Natural killer cell (primary cell): ENCODE results near the gene HSD17B3. TPM values are rescaled to one million over a fixed set of nuclear protein-coding genes. Genes with fewer than 3 reads are reported as not detected.

Source experiments
- ATAC-seq, 3 donors: fragments of 150-1000 bp in 2 of 3; fragments of 200-7000 bp in 1 of 3; cut with Tn5 transposase; 1 replicate in 1 of 3; 2 replicates in 2 of 3; pipeline ENCODE4 v1.10.0; 2021; ENCODE audit warnings: mild to moderate bottlenecking in 2 of 3, moderate library complexity in 2 of 3
- DNase-seq, 2 donors: peaks; one replicate each; pipeline versions ENCODE4 v3.0.0 to v3.0.0-alpha.2; 2013 to 2021; ENCODE audit warnings: mixed read lengths in 1 of 2
- H3K27ac ChIP-seq: one replicate; pipeline ENCODE4 v1.5.1; 2013; ENCODE audit warnings: mild to moderate bottlenecking, low read length
- H3K27me3 ChIP-seq: one replicate; pipeline ENCODE4 v1.6.1; 2013; ENCODE audit warnings: low read length; ENCODE audit not compliant: control insufficient read depth, insufficient read depth
- H3K36me3 ChIP-seq: one replicate; pipeline ENCODE4 v1.6.1; 2013; ENCODE audit warnings: low read length; ENCODE audit not compliant: control insufficient read depth, insufficient read depth
- H3K4me1 ChIP-seq: one replicate; pipeline ENCODE4 v1.6.1; 2013; ENCODE audit warnings: low read length; ENCODE audit not compliant: control insufficient read depth, insufficient read depth
- H3K4me3 ChIP-seq: one replicate; pipeline ENCODE4 v1.5.1; 2013; ENCODE audit warnings: low read length
- H3K9me3 ChIP-seq: one replicate; pipeline ENCODE4 v1.6.1; 2013; ENCODE audit warnings: low read length; ENCODE audit not compliant: control insufficient read depth, insufficient read depth
- H3K27ac Mint-ChIP-seq, 2 donors: one replicate each; pipeline ENCODE4 v1.8.0; 2022; ENCODE audit warnings: mild to moderate bottlenecking in 2 of 2, mixed read lengths in 2 of 2, moderate library complexity in 1 of 2
- H3K27me3 Mint-ChIP-seq, 2 donors: one replicate each; pipeline ENCODE4 v1.8.0; 2022; ENCODE audit warnings: low read depth in 2 of 2, mixed read lengths in 2 of 2
- H3K36me3 Mint-ChIP-seq: one replicate; pipeline ENCODE4 v1.8.0; 2022; ENCODE audit warnings: mixed read lengths
- H3K4me1 Mint-ChIP-seq, 2 donors: one replicate each; pipeline ENCODE4 v1.8.0; 2022; ENCODE audit warnings: mixed read lengths in 2 of 2
- H3K4me3 Mint-ChIP-seq: one replicate; pipeline ENCODE4 v1.8.0; 2022; ENCODE audit warnings: mild to moderate bottlenecking, moderate library complexity, mixed read lengths
- H3K9me3 Mint-ChIP-seq, 2 donors: one replicate each; pipeline ENCODE4 v1.8.0; 2022; ENCODE audit warnings: mixed read lengths in 2 of 2
- CTCF ChIP-seq: fragments of 200-600 bp; IDR thresholded peaks from one replicate; pipeline ENCODE4 v1.8.0; 2022; ENCODE audit warnings: antibody characterized with exemption
- WGBS: methylation state at CpG from one replicate; pipeline ENCODE4 v1.1.7; 2013; ENCODE audit warnings: missing lambda C conversion rate; ENCODE audit not compliant: insufficient coverage; 5-methylcytosine and 5-hydroxymethylcytosine counted together
- intact Hi-C: fragments of 100-400 bp; cut with micrococcal nuclease; formaldehyde crosslinking; loops from one replicate; pipeline ENCODE4 v1.14.2; 2022
- total RNA-seq, 4 donors: library from RNA; stranded (reverse); fragments of 120-200 nt in 1 of 4; gene quantifications; one replicate each; pipeline versions ENCODE4 v1.2.3 to v1.2.4, GENCODE V29; 2013 to 2022

HSD17B3 gene
- total RNA-seq, result under 1 TPM; 0.68 to 0.96 (median 0.80) TPM
- 1.4 TPM for total RNA-seq (2013)

- Histone ChIP-seq H3K27me3 (no peaks in the 10 kb centered on the region), H3K27ac (no peak within 1 kb of the TSS), H3K4me3 (no peak within 1 kb of the TSS), H3K4me1 (no peaks in the 10 kb centered on the region), H3K9me3 (no peaks in the 10 kb centered on the region), H3K36me3 (no peaks in the 10 kb centered on the region)
- intact Hi-C loops, result no loop called here
- ATAC-seq, result no peak
- 80% methylated on average over 5 of the region's 6 CpGs for WGBS
- Mint-ChIP-seq H3K36me3 (no peaks in the 10 kb centered on the region), H3K4me1 (no peaks in the 10 kb centered on the region), H3K4me3 (no peak within 1 kb of the TSS), H3K9me3 (no peaks in the 10 kb centered on the region), H3K27ac (no peak within 1 kb of the TSS), H3K27me3 (peaks cover 7 to 17% of the 10 kb centered on the region in 2 donors)
- no peak for DNase-seq
- no peak for TF ChIP-seq CTCF
Measured at GRCh38 chr9:96302021-96302420, at the start of gene HSD17B3. Gene HSD17B3, minus strand, starts transcription at chr9:96302176. Its CDS starts 72 bp downstream, at chr9:96302104.

- WGBS, result no CpG with 5 or more reads among the region's 1 CpG
Measured at GRCh38 chr9:96350866-96351265, 48.9 kb upstream of the HSD17B3 start.

GRCh38 chr9:96348261-96348660, 46.3 kb upstream of the HSD17B3 start:
- no peak for TF ChIP-seq CTCF
- DNase-seq, result no peak
- H3K27ac Mint-ChIP-seq, result no peak overlapping the region

More at GRCh38 chr9:96350866-96351265, 48.9 kb upstream of the HSD17B3 start:
- TF ChIP-seq CTCF, result no peak
- Histone ChIP-seq H3K27me3 (no peaks in the 10 kb centered on the region), H3K27ac (no peak overlapping the region), H3K36me3 (peaks cover 1% of the 10 kb centered on the region), H3K4me3 (no peak overlapping the region), H3K4me1 (no peaks in the 10 kb centered on the region), H3K9me3 (no peaks in the 10 kb centered on the region)
- no peak for ATAC-seq
- H3K27me3 Mint-ChIP-seq, result no peaks in the 10 kb centered on the region
- H3K27ac Mint-ChIP-seq, result no peak overlapping the region
- no peaks in the 10 kb centered on the region for H3K36me3 Mint-ChIP-seq
- H3K9me3 Mint-ChIP-seq, result no peaks in the 10 kb centered on the region
- no peaks in the 10 kb centered on the region for H3K4me1 Mint-ChIP-seq
- no peak overlapping the region for H3K4me3 Mint-ChIP-seq
- intact Hi-C loops, result no loop called here
- DNase-seq, result no peak

GRCh38 chr9:96345551-96345950, 43.6 kb upstream of the HSD17B3 start:
- H3K9me3 Mint-ChIP-seq, result no peaks in the 10 kb centered on the region
- Histone ChIP-seq H3K9me3 (no peaks in the 10 kb centered on the region), H3K27me3 (no peaks in the 10 kb centered on the region), H3K4me1 (no peaks in the 10 kb centered on the region), H3K36me3 (no peaks in the 10 kb centered on the region), H3K4me3 (no peak overlapping the region), H3K27ac (no peak overlapping the region)
- no peak overlapping the region for H3K4me3 Mint-ChIP-seq
- DNase-seq, result no peak
- no peaks in the 10 kb centered on the region for H3K36me3 Mint-ChIP-seq
- no peaks in the 10 kb centered on the region for H3K4me1 Mint-ChIP-seq
- no peak overlapping the region for H3K27ac Mint-ChIP-seq
- 97% methylated on average over 9 of the region's 9 CpGs for WGBS
- H3K27me3 Mint-ChIP-seq, result no peaks in the 10 kb centered on the region
- ATAC-seq, result no peak
- TF ChIP-seq CTCF, result no peak
- intact Hi-C loops, result no loop called here

More at GRCh38 chr9:96348261-96348660, 46.3 kb upstream of the HSD17B3 start:
- H3K4me1 Mint-ChIP-seq, result no peaks in the 10 kb centered on the region
- Histone ChIP-seq H3K36me3 (no peaks in the 10 kb centered on the region), H3K27ac (no peak overlapping the region), H3K9me3 (no peaks in the 10 kb centered on the region), H3K27me3 (no peaks in the 10 kb centered on the region), H3K4me3 (no peak overlapping the region), H3K4me1 (no peaks in the 10 kb centered on the region)
- no peaks in the 10 kb centered on the region for H3K27me3 Mint-ChIP-seq
- intact Hi-C loops, result no loop called here
- no peak for ATAC-seq
- 93% methylated on average over 5 of the region's 5 CpGs for WGBS
- no peaks in the 10 kb centered on the region for H3K36me3 Mint-ChIP-seq
- no peaks in the 10 kb centered on the region for H3K9me3 Mint-ChIP-seq
- no peak overlapping the region for H3K4me3 Mint-ChIP-seq
